SJSA1 (cell line): ENCODE results near the gene BNIP5. TPM values are rescaled to one million over a fixed set of nuclear protein-coding genes. Genes with fewer than 3 reads are reported as not detected.
"Not testable (repeated sequence)": the region's sequence is repeated elsewhere in the genome, so short reads cannot be mapped to it uniquely, and the experiment has no call there.

Source experiments
- DNase-seq, 2 experiments: peaks; one replicate each; pipeline ENCODE4 v3.0.0-alpha.2; 2015 to 2020; ENCODE audit warnings: low spot score in 2 of 2, low read depth in 1 of 2
- H3K27ac ChIP-seq: fragments of 250-450 bp; sonication (Bioruptor Pico); 2 replicates; pipeline ENCODE4 v1.5.1; 2020; ENCODE audit warnings: mild to moderate bottlenecking, moderate library complexity
- H3K27me3 ChIP-seq: fragments of 250-450 bp; sonication (Bioruptor Pico); replicated peaks from 2 replicates; pipeline ENCODE4 v1.5.1; 2020; ENCODE audit warnings: mild to moderate bottlenecking, moderate library complexity
- H3K36me3 ChIP-seq: fragments of 250-450 bp; sonication (Bioruptor Pico); 2 replicates; pipeline ENCODE4 v1.5.1; 2020; ENCODE audit warnings: mild to moderate bottlenecking
- H3K4me1 ChIP-seq: fragments of 250-450 bp; sonication (Bioruptor Pico); replicated peaks from 2 replicates; pipeline ENCODE4 v1.6.1; 2021; ENCODE audit warnings: mild to moderate bottlenecking
- H3K4me3 ChIP-seq: fragments of 250-450 bp; sonication (Bioruptor Pico); 2 replicates; pipeline ENCODE4 v1.5.1; 2020; ENCODE audit warnings: mild to moderate bottlenecking
- H3K9me3 ChIP-seq: fragments of 250-450 bp; sonication (Bioruptor Pico); replicated peaks from 2 replicates; pipeline ENCODE4 v1.5.1; 2020; ENCODE audit warnings: mild to moderate bottlenecking
- total RNA-seq: library from RNA; depleted of rRNA; stranded (reverse); fragments of >200 nt; shearing (Covaris generic); gene quantifications from 2 replicates; pipeline ENCODE4 v1.2.3, GENCODE V29; 2014

BNIP5 gene
- total RNA-seq, 1 experiment from 2014 or later, result not detected

GRCh38 chr6:36373368-36374019 lies 36.8 kb upstream of the BNIP5 start:
- no peaks in the 10 kb centered on the region for H3K36me3 ChIP-seq
- peaks cover 11% of the 10 kb centered on the region for H3K4me1 ChIP-seq
- no peak overlapping the region for H3K27ac ChIP-seq
- no peaks in the 10 kb centered on the region for H3K9me3 ChIP-seq
- DNase-seq, result no peak
- H3K4me3 ChIP-seq, result no peak overlapping the region
- no peaks in the 10 kb centered on the region for H3K27me3 ChIP-seq

- Histone ChIP-seq H3K9me3 (no peaks in the 10 kb centered on the region), H3K27me3 (no peaks in the 10 kb centered on the region), H3K27ac (no peak overlapping the region), H3K36me3 (no peaks in the 10 kb centered on the region), H3K4me3 (no peak overlapping the region), H3K4me1 (peaks cover 11% of the 10 kb centered on the region)
- DNase-seq, result no peak
Observed at GRCh38 chr6:36372088-36372487, 35.4 kb upstream of the BNIP5 start.

DNA sequence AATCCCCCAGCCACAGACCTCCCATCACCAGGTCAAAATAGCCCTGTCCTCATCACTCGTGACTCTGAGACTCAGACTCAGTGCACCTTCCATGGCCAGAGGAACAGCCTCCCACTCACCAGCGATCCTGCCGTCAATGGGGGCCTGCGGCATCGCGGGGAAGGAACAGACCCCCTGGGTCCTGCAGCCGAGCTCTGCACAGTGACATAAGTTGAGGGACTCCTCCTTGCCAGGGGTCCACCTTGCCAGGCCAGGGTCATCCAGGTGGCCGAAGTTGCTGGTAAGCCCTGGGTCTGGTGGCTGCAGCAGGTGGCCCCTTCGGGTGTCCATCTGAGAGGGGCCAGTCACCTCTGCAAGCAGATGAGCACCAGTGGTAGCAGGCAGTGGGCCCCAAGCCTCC lies 34.5 kb upstream of the BNIP5 start:
- no peaks in the 10 kb centered on the region for H3K36me3 ChIP-seq
- peaks cover 11% of the 10 kb centered on the region for H3K4me1 ChIP-seq
- no peaks in the 10 kb centered on the region for H3K27me3 ChIP-seq
- H3K9me3 ChIP-seq, result no peaks in the 10 kb centered on the region
- H3K27ac ChIP-seq, result no peak overlapping the region
- no peak overlapping the region for H3K4me3 ChIP-seq
- DNase-seq, result no peak

DNA sequence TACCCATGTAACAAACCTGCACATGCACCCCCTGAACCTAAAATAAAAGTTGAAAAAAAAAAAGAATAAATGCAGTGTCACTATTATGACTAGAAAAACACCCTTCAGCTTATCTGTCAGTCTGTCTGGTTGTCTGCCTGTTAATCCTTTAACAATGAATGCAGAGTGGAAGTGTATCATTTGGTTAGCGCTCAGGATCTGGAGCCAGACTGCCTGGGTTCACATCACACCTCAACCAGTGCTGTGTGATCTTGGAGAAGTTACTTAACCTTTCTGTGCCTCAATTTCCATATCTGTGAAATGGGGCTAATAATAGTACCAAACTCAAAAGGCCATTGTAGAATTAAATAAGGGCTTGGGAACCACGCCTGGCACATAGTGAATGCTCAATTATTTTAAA lies 34.0 kb upstream of the BNIP5 start:
- no peak overlapping the region for H3K27ac ChIP-seq

DNA sequence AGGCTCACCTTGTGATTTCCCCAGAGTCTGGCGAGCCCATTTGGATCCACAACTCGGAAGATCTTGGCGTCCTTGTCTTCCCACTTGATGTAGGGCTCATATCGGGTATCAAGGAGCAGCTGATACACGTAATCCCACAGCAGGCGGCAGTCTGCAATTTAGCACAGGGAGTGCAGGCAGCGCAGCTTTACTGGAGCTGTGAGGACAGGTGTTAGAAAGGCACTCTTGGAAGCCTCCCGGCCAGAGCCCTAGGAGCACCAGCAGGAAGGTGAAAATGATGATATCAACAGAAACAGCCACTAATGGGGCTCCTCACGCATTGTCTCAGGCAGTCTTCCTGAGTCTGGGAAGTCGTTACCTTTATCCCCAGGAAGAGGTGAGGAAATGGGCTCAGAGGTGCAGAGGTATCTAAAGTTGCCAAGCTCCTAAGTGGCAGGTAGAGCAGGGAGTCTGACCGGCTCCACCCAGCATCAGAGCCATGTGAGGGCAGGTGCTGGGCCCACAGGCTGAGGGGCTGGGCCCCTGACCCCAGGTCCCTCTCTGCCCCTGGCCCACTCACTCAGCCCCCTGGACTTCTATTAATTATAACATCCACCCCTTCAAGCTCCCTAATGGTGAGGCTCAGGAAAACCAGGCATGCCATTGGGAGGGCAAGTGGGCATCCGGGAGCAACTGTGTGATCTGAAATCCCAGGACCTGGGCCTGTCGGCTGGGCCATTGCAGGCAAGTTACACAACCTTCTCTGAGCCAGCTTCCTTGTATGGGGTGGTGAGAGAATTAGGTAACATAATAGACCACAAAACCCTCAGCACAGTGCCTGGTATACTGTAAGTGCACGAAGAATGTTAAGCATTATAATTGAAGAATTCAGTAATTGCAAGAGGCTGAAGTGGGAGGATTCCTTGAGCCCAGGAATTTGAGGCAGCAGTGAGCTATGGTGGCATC lies 32.5 kb upstream of the BNIP5 start:
- Histone ChIP-seq H3K4me1 (peaks cover 17% of the 10 kb centered on the region), H3K27me3 (no peaks in the 10 kb centered on the region), H3K9me3 (no peaks in the 10 kb centered on the region), H3K4me3 (no peak overlapping the region), H3K27ac (no peak overlapping the region), H3K36me3 (no peaks in the 10 kb centered on the region)
- DNase-seq, result peak in 1 of 2 experiments; percentile 40

More for the DNA sequence above, 34.0 kb upstream of the BNIP5 start:
- Histone ChIP-seq H3K4me3 (no peak overlapping the region), H3K36me3 (no peaks in the 10 kb centered on the region), H3K4me1 (peaks cover 11% of the 10 kb centered on the region), H3K27me3 (no peaks in the 10 kb centered on the region), H3K9me3 (no peaks in the 10 kb centered on the region)
- no peak for DNase-seq

DNA sequence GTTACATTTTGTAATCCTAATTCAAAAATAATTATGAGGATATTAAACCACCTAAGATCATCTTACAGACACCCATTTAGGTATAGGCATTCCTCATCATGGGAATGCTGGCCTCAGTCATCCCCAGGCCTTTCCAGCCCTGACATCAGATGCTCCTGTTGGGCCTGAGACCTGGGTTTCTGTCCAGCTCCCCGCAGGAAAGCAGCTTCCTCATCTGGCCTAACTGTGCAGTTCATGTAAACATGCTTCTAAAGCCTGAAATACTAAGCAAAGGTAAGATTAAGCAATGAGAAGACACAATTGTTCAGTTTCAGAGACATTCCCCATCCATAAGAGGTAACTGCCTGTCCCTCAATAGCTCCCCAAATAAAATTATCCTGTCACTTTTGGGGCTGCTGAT lies 31.7 kb upstream of the BNIP5 start:
- no peak overlapping the region for H3K27ac ChIP-seq
- no peaks in the 10 kb centered on the region for H3K36me3 ChIP-seq
- H3K9me3 ChIP-seq, result no peaks in the 10 kb centered on the region
- no peak overlapping the region for H3K4me3 ChIP-seq
- H3K27me3 ChIP-seq, result no peaks in the 10 kb centered on the region
- peaks cover 17% of the 10 kb centered on the region for H3K4me1 ChIP-seq
- DNase-seq, result no peak

GRCh38 chr6:36367743-36368142 lies 31.1 kb upstream of the BNIP5 start:
- DNase-seq, result no peak

DNA sequence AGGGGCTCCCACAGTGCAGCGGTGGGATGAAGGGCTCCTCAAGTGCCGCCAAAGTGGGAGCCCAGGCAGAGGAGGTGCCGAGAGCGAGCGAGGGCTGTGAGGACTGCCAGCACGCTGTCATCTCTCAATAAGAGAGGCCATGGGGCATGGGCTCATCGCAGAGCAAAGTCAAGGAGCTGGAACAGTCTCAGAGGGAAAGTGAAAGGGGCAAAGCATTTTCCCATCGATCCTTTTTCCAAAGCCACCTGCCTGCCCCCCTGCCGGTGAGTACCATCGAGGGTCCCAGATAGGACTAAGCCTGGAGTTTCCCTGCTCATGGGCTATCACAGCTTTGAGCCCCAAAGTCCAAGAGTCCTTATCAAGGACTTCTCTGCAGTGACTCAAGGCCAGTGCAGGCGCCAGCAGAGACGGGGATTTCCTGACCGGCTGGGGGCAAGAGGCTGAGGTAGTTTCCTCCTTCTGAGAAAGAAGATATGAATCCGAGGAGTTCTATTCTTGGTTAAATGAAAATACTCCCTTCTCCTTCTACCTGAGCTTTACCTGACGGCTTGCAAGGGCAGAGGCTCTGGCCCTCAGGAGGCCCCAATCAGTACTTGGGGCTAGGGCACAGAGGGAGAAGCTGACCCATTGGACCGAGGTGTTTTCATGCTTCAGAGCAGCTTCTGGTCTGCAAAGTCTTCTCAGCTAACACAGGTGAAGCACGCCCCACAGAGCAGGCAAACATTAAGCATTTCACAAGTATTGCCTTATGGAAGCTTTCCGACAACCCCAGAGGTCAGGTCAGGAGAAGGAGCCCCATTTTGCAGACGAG lies 28.2 kb upstream of the BNIP5 start:
- Histone ChIP-seq H3K27me3 (no peaks in the 10 kb centered on the region), H3K9me3 (no peaks in the 10 kb centered on the region), H3K36me3 (no peaks in the 10 kb centered on the region), H3K4me1 (peaks cover 24% of the 10 kb centered on the region), H3K27ac (no peak overlapping the region), H3K4me3 (no peak overlapping the region)
- no peak for DNase-seq

More at GRCh38 chr6:36367743-36368142, 31.1 kb upstream of the BNIP5 start:
- Histone ChIP-seq H3K9me3 (no peaks in the 10 kb centered on the region), H3K27ac (no peak overlapping the region), H3K4me1 (peaks cover 17% of the 10 kb centered on the region), H3K27me3 (no peaks in the 10 kb centered on the region), H3K4me3 (no peak overlapping the region), H3K36me3 (no peaks in the 10 kb centered on the region)

- H3K36me3 ChIP-seq, DNase-seq, H3K4me3 ChIP-seq, H3K9me3 ChIP-seq, H3K27me3 ChIP-seq, H3K27ac ChIP-seq: not testable (repeated sequence)
- peaks cover 18% of the 10 kb centered on the region for H3K4me1 ChIP-seq
Observed at GRCh38 chr6:36364061-36364635, 27.5 kb upstream of the BNIP5 start.

DNA sequence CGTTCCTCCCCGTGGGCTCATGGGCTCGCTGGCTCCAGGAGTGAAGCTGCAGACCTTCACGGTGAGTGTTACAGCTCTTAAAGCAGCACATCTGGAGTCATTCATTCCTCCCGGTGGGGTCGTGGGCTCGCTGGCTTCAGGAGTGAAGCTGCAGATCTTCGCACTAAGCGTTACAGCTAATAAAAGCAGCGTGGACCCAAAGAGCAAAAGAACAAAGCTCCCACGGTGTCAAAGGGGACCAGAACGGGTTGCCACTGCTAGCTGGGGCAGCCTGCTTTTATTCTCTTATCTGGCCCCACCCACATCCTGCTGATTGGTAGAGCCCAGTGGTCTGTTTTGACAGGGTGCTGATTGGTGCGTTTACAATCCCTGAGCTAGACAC lies 26.7 kb upstream of the BNIP5 start:
- H3K27me3 ChIP-seq, DNase-seq, H3K4me3 ChIP-seq, H3K27ac ChIP-seq, H3K9me3 ChIP-seq, H3K36me3 ChIP-seq: not testable (repeated sequence)
- peaks cover 25% of the 10 kb centered on the region for H3K4me1 ChIP-seq

DNA sequence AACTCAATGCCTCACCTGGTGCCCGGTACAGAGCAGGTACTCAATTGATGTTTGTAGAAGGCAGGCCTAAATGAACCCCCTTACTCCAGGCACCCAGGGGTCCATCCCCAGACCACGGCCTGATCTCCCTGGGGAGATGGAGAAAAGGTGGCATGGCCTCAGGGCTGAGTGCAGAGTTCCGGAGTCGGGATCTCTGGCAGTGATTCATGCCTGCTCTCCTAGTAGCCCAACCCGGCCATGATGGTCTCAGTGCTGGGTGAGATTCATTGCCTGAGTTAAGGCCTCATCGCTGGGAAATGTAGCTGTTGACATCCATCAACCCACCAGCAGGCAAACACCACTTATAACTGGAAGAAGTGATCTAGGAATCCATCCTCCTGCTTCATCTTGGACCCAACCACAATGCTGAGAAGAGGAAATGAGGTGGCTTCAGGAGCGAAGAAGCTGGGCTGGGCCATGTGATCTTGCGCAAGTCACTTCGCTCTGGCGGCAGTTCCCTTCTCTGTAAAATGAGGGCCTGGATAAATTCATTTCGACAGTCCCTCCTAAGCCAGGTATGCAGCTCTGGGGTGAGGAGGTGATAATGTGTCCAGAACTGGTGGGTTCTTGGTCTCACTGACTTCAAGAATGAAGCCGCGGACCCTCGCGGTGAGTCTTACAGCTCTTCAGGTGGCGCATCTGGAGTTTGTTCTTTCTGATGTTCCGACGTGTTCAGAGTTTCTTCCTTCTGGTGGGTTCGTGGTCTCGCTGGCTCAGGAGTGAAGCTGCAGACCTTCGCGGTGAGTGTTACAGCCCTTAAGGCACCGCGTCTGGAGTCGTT lies 26.1 kb upstream of the BNIP5 start:
- no peak for DNase-seq
- no peaks in the 10 kb centered on the region for H3K27me3 ChIP-seq
- no peaks in the 10 kb centered on the region for H3K36me3 ChIP-seq
- H3K4me3 ChIP-seq, result no peak overlapping the region
- no peaks in the 10 kb centered on the region for H3K9me3 ChIP-seq
- H3K4me1 ChIP-seq, result peaks cover 31% of the 10 kb centered on the region
- H3K27ac ChIP-seq, result no peak overlapping the region

DNA sequence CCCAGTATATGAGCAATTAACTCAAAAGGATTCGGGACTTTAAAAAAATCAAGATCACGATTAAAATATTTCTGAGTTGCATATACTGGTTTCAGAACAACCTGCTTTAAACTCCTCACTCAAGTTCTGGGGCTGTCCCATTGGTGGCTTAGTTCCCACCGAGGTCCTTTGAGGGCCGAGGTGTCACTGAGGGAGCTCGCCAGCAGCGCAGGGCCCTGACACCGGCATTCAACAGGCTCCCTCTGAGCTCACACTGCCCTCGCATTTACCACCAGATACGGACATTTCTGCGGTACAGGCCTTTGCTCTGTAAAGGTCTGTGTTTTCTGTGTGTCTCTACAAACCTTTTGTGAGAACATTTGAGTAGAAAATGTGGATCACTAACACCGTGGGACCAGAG lies 24.4 kb upstream of the BNIP5 start:
- no peaks in the 10 kb centered on the region for H3K9me3 ChIP-seq
- H3K36me3 ChIP-seq, result no peaks in the 10 kb centered on the region
- H3K4me3 ChIP-seq, result no peak overlapping the region
- no peak overlapping the region for H3K27ac ChIP-seq
- H3K27me3 ChIP-seq, result no peaks in the 10 kb centered on the region
- H3K4me1 ChIP-seq, result peaks cover 32% of the 10 kb centered on the region
- no peak for DNase-seq
